GM19395 (cell line): ENCODE results near the gene MYPOP.
"Not testable (repeated sequence)": the region's sequence is repeated elsewhere in the genome, so short reads cannot be mapped to it uniquely, and the experiment has no call there.

ENCODE experiments used
- ATAC-seq: cut with Tn5 transposase; IDR thresholded peaks from one replicate; pipeline ENCODE4 v1.9.1; 2021; ENCODE audit warnings: mild to moderate bottlenecking, moderate library complexity; ENCODE audit not compliant: unreplicated experiment

MYPOP gene

GRCh38 chr19:45911291-45911690 is 8.9 kb upstream of the MYPOP start:
- no peak for ATAC-seq

- no peak for ATAC-seq
Measured at GRCh38 chr19:45908956-45909355, 6.5 kb upstream of the MYPOP start.

- no peak for ATAC-seq
Measured at GRCh38 chr19:45906221-45906620, 3.8 kb upstream of the MYPOP start.

- ATAC-seq = no peak
Measured at GRCh38 chr19:45905011-45905410, 2.6 kb upstream of the MYPOP start.

- peak; percentile 84 for ATAC-seq
Measured at GRCh38 chr19:45902651-45903625, 525 bp upstream of the MYPOP start.

GRCh38 chr19:45901432-45901911 is 941 bp downstream of the MYPOP start:
- no peak for ATAC-seq

- no peak for ATAC-seq
Measured at GRCh38 chr19:45900738-45901431, 1.5 kb downstream of the MYPOP start.

- ATAC-seq = no peak
Measured at GRCh38 chr19:45899919-45900589, 2.4 kb downstream of the MYPOP start.

GRCh38 chr19:45899253-45899652 is 3.2 kb downstream of the MYPOP start:
- no peak for ATAC-seq

GRCh38 chr19:45897261-45897812 is 5.1 kb downstream of the MYPOP start:
- no peak for ATAC-seq

GRCh38 chr19:45895983-45896599 is 6.3 kb downstream of the MYPOP start:
- not testable (repeated sequence) for ATAC-seq

- no peak for ATAC-seq
Measured at GRCh38 chr19:45895519-45895972, 6.9 kb downstream of the MYPOP start.

GRCh38 chr19:45890877-45891276 is 11.5 kb downstream of the MYPOP start:
- ATAC-seq = no peak

GRCh38 chr19:45889210-45889885 is 13.1 kb downstream of the MYPOP start:
- no peak for ATAC-seq

GRCh38 chr19:45887200-45887710 is 15.2 kb downstream of the MYPOP start:
- no peak for ATAC-seq

GRCh38 chr19:45886427-45887199 is 15.8 kb downstream of the MYPOP start:
- peak; percentile 58 for ATAC-seq

- ATAC-seq = peak; percentile 49
Measured at GRCh38 chr19:45885556-45886426, 16.6 kb downstream of the MYPOP start, which contains the start of gene IRF2BP1. TSS of gene IRF2BP1 (minus strand) at chr19:45886141. CDS start at chr19:45885774, 367 bp downstream.
